ENCODE data around the gene HSD17B14. TPM values are rescaled to one million over a fixed set of nuclear protein-coding genes. Genes with fewer than 3 reads are reported as not detected.
"Not testable (repeated sequence)": the region's sequence is repeated elsewhere in the genome, so short reads cannot be mapped to it uniquely, and the experiment has no call there.

Gene HSD17B14
- total RNA-seq, 1 experiment from 2014 or later, result not detected

- DNase-seq (ENCODE audit: low spot score), result no peak
These were observed 31.4 kb upstream of the HSD17B14 start for GRCh38 chr19:48867746-48868113.

- DNase-seq (ENCODE audit: low spot score), result no peak
These were observed 30.9 kb upstream of the HSD17B14 start for GRCh38 chr19:48867123-48867745.

- no peak for DNase-seq (ENCODE audit: low spot score)
These were observed 30.4 kb upstream of the HSD17B14 start for GRCh38 chr19:48866692-48867091.

GRCh38 chr19:48862827-48863226 is 26.5 kb upstream of the HSD17B14 start:
- no peak for DNase-seq (ENCODE audit: low spot score)

- no peak for DNase-seq (ENCODE audit: low spot score)
These were observed 25.0 kb upstream of the HSD17B14 start for GRCh38 chr19:48861313-48861712.

GRCh38 chr19:48859711-48860572 is 23.7 kb upstream of the HSD17B14 start:
- DNase-seq (ENCODE audit: low spot score), result no peak

GRCh38 chr19:48858984-48859710 is 22.9 kb upstream of the HSD17B14 start:
- DNase-seq (ENCODE audit: low spot score), result no peak

- DNase-seq (ENCODE audit: low spot score), result no peak
These were observed 20.6 kb upstream of the HSD17B14 start for GRCh38 chr19:48856921-48857320.

- no peak for DNase-seq (ENCODE audit: low spot score)
These were observed 17.8 kb upstream of the HSD17B14 start for GRCh38 chr19:48854103-48854502.

GRCh38 chr19:48853483-48853882 is 17.2 kb upstream of the HSD17B14 start:
- no peak for DNase-seq (ENCODE audit: low spot score)

- no peak for DNase-seq (ENCODE audit: low spot score)
These were observed 16.0 kb upstream of the HSD17B14 start for GRCh38 chr19:48852292-48852691.

GRCh38 chr19:48846659-48847058 is 10.4 kb upstream of the HSD17B14 start:
- DNase-seq (ENCODE audit: low spot score), result not testable (repeated sequence)

- DNase-seq (ENCODE audit: low spot score), result no peak
These were observed 9.1 kb upstream of the HSD17B14 start for GRCh38 chr19:48845384-48845783.

GRCh38 chr19:48844472-48844871 is 8.2 kb upstream of the HSD17B14 start:
- peak; percentile 59 for DNase-seq (ENCODE audit: low spot score)

GRCh38 chr19:48842789-48843162 is 6.5 kb upstream of the HSD17B14 start:
- DNase-seq (ENCODE audit: low spot score), result peak; percentile 38

- DNase-seq (ENCODE audit: low spot score), result no peak
These were observed 5.3 kb upstream of the HSD17B14 start for GRCh38 chr19:48841571-48841970.

GRCh38 chr19:48841047-48841446 is 4.8 kb upstream of the HSD17B14 start:
- no peak for DNase-seq (ENCODE audit: low spot score)

GRCh38 chr19:48837687-48838086 is 1.4 kb upstream of the HSD17B14 start:
- no peak for DNase-seq (ENCODE audit: low spot score)

- no peak for DNase-seq (ENCODE audit: low spot score)
These were observed 797 bp upstream of the HSD17B14 start for GRCh38 chr19:48837051-48837524.

- peak; percentile 85 for DNase-seq (ENCODE audit: low spot score)
These were observed 580 bp downstream of the HSD17B14 start for GRCh38 chr19:48835734-48836088.

- DNase-seq (ENCODE audit: low spot score), result no peak
These were observed 2.3 kb downstream of the HSD17B14 start for GRCh38 chr19:48833977-48834376.

- DNase-seq (ENCODE audit: low spot score), result no peak
These were observed 3.2 kb downstream of the HSD17B14 start for GRCh38 chr19:48833049-48833448.

- no peak for DNase-seq (ENCODE audit: low spot score)
These were observed 5.3 kb downstream of the HSD17B14 start for GRCh38 chr19:48830965-48831364.

Measured in H4 (cell line).